Esophagus muscularis mucosa (tissue), 4 donors: ENCODE measurements around the gene GALK1. TPM values are rescaled to one million over a fixed set of nuclear protein-coding genes. Genes with fewer than 3 reads are reported as not detected.

ENCODE experiments used
- DNase-seq: peaks from one replicate; pipeline ENCODE4 v3.0.0-alpha.2; 2017; ENCODE audit errors: extremely low spot score
- H3K27ac ChIP-seq, 4 donors: fragments of 200-600 bp; sonication (generic); replicated peaks in 1 of 4; 1 replicate in 3 of 4; 2 replicates in 1 of 4; pipeline ENCODE4 v1.5.1; 2016 to 2019; ENCODE audit warnings: mild to moderate bottlenecking in 1 of 4
- H3K27me3 ChIP-seq, 4 donors: fragments of 200-600 bp; sonication (generic); one replicate each; pipeline versions ENCODE4 v1.5.1 to v1.6.0; 2016 to 2019
- H3K36me3 ChIP-seq, 4 donors: fragments of 200-600 bp; sonication (generic); one replicate each; pipeline ENCODE4 v1.5.1; 2016 to 2019
- H3K4me1 ChIP-seq, 4 donors: fragments of 200-600 bp; sonication (generic); one replicate each; pipeline ENCODE4 v1.5.1; 2016 to 2019
- H3K4me3 ChIP-seq, 4 donors: fragments of 200-600 bp; sonication (generic); 1 replicate in 2 of 4; 2 replicates in 2 of 4; pipeline ENCODE4 v1.5.1; 2016 to 2019; ENCODE audit warnings: mild to moderate bottlenecking in 4 of 4, moderate library complexity in 1 of 4
- H3K9me3 ChIP-seq, 4 donors: fragments of 200-600 bp; sonication (generic); 1 replicate in 3 of 4; 2 replicates in 1 of 4; pipeline ENCODE4 v1.5.1; 2016 to 2019
- CTCF ChIP-seq, 3 experiments: fragments of 200-600 bp in 2 of 3; fragments of 450-650 bp in 1 of 3; sonication (generic) in 2 of 3; IDR thresholded peaks; one replicate each; pipeline ENCODE4 v1.5.1; 2017 to 2019; ENCODE audit warnings: antibody characterized with exemption in 3 of 3, mild to moderate bottlenecking in 2 of 3, moderate library complexity in 1 of 3
- EP300 ChIP-seq: sonication (generic); formaldehyde crosslinking; IDR thresholded peaks from one replicate; pipeline ENCODE4 v1.6.1; 2017; ENCODE audit warnings: antibody characterized with exemption
- POLR2A ChIP-seq: fragments of 450-650 bp; IDR thresholded peaks from one replicate; pipeline ENCODE4 v1.6.1; 2017; ENCODE audit warnings: antibody characterized with exemption, moderate library complexity, mild to moderate bottlenecking, low read depth
- POLR2AphosphoS5 ChIP-seq, 2 donors: sonication (generic); formaldehyde crosslinking; IDR thresholded peaks; one replicate each; pipeline ENCODE4 v1.6.1; 2017; ENCODE audit warnings: antibody characterized with exemption in 2 of 2
- WGBS: methylation state at CpG from one replicate; pipeline ENCODE4 v1.1.5; 2018; 5-methylcytosine and 5-hydroxymethylcytosine counted together
- intact Hi-C: fragments of 100-400 bp; cut with DNase I; formaldehyde crosslinking; loops from one replicate; pipeline ENCODE4 v1.15.1; 2023
- total RNA-seq, 4 donors: library from RNA; depleted of rRNA; stranded (reverse); fragments of >200 nt; gene quantifications; one replicate each; pipeline versions ENCODE4 v1.1.0 to v1.2.1, GENCODE V29; 2016

GALK1 gene
- total RNA-seq, 4 donors from 2014 or later, result 16.9 to 34.1 (median 24.4) TPM

- Histone ChIP-seq H3K4me3 (no peak overlapping the region), H3K9me3 (no peaks in the 10 kb centered on the region), H3K27ac (no peak overlapping the region), H3K4me1 (peaks cover 11 to 29% (median 24%) of the 10 kb centered on the region in 4 donors), H3K27me3 (no peaks in the 10 kb centered on the region), H3K36me3 (peaks cover 0 to 92% (median 33%) of the 10 kb centered on the region in 4 donors)
- TF ChIP-seq CTCF (IDR thresholded peaks at IDR 0.05) (no peak), POLR2A (no peak), EP300 (no peak), POLR2AphosphoS5 (IDR thresholded peaks at IDR 0.05) (no peak)
- intact Hi-C loops, result no loop called here
- DNase-seq, result no peak
- WGBS, result no CpG with 5 or more reads among the region's 2 CpGs
These were observed 9.0 kb downstream of the GALK1 start for GRCh38 chr17:75755990-75756389.

- H3K27me3 ChIP-seq, result no peaks in the 10 kb centered on the region
- no peaks in the 10 kb centered on the region for H3K9me3 ChIP-seq
- DNase-seq, result no peak
- H3K4me3 ChIP-seq, result no peak overlapping the region
- peaks cover 0 to 93% (median 35%) of the 10 kb centered on the region in 4 donors for H3K36me3 ChIP-seq
- no peak overlapping the region for H3K27ac ChIP-seq
- 92% methylated on average over 17 of the region's 20 CpGs for WGBS
- TF ChIP-seq POLR2A, result no peak
- TF ChIP-seq CTCF (IDR thresholded peaks at IDR 0.05), result no peak
- no peak for TF ChIP-seq EP300
- no peak for TF ChIP-seq POLR2AphosphoS5 (IDR thresholded peaks at IDR 0.05)
- peaks cover 11 to 29% (median 25%) of the 10 kb centered on the region in 4 donors for H3K4me1 ChIP-seq
- intact Hi-C loops, result no loop called here
These were observed 9.6 kb downstream of the GALK1 start for GRCh38 chr17:75755205-75755901.

- 76% methylated on average over 23 of the region's 27 CpGs for WGBS
- Histone ChIP-seq H3K27ac (peak overlapping the region in 3 of 4 donors; percentile 68 to 74 (median 72)), H3K36me3 (peaks cover 0 to 88% (median 37%) of the 10 kb centered on the region in 4 donors), H3K9me3 (no peaks in the 10 kb centered on the region), H3K4me3 (peak overlapping the region; percentile 55 to 66 (median 60)), H3K27me3 (no peaks in the 10 kb centered on the region), H3K4me1 (peaks cover 13 to 35% (median 32%) of the 10 kb centered on the region in 4 donors)
- TF ChIP-seq POLR2AphosphoS5 (IDR thresholded peaks at IDR 0.05) (peak in 1 of 2 donors; percentile 6), CTCF (IDR thresholded peaks at IDR 0.05) (no peak), POLR2A (no peak), EP300 (no peak)
- intact Hi-C loops, result no loop called here
- DNase-seq, result no peak
These were observed 10.4 kb downstream of the GALK1 start for GRCh38 chr17:75754378-75755204.

- intact Hi-C loops, result no loop called here
- WGBS, result 80% methylated on average over 1 of the region's 76 CpGs
These were observed 11.2 kb downstream of the GALK1 start for GRCh38 chr17:75753514-75754377.

More at GRCh38 chr17:75753514-75754377, 11.2 kb downstream of the GALK1 start:
- TF ChIP-seq POLR2AphosphoS5 (IDR thresholded peaks at IDR 0.05), result peak; percentile 14 to 42
- TF ChIP-seq EP300, result no peak
- peak; percentile 70 to 87 (median 71) for TF ChIP-seq CTCF (IDR thresholded peaks at IDR 0.05)
- Histone ChIP-seq H3K4me1 (peaks cover 15 to 43% (median 36%) of the 10 kb centered on the region in 4 donors), H3K36me3 (peaks cover 0 to 87% (median 35%) of the 10 kb centered on the region in 4 donors), H3K4me3 (peak overlapping the region; percentile 55 to 66 (median 60)), H3K27ac (peak overlapping the region; percentile 68 to 74 (median 70)), H3K9me3 (no peaks in the 10 kb centered on the region), H3K27me3 (no peaks in the 10 kb centered on the region)
- DNase-seq, result no peak
